Measurements from ENCODE around the gene CTNS. TPM values are rescaled to one million over a fixed set of nuclear protein-coding genes. Genes with fewer than 3 reads are reported as not detected.

Gene CTNS
- total RNA-seq, 6 experiments from 2014 or later: 8.8 to 10.2 (median 9.0) TPM

DNA sequence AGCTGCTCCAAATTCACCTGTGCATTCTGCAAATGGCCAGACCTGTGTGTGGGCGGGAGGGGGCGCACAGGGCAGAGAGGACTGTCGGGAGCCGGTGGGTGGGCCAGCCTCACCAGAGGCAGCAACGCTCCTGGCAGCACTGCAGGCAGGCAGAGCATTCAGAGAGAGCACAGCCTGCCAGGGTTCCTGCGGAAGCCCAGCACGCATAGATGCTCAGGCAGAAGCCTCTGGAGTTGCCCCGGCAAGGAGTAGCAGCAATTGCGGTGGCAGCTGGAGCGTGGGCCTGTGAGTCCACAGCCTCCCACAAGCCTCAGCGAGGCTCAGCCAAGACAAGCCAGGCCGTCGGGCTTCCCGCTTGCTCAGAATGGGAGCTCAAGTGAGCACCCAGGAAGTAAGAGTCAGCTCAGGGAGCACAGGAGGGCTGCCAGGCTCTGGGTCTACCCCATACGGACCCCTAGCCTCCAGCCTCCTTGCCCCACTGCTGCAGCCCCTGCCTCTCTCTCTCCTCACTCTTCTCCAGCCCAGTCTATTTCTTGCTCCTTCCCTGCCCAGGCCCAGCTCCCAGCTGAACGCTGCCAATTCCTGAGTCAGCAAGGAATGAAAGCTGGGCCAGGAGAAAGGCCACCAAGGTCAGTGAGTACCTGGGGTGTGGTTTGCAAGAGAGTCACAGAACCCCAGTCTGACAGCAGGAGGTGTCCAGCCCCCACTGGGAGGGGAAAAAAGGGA is 41.7 kb downstream of the CTNS start:
- no peak overlapping the region for H3K4me3 Mint-ChIP-seq
- no peak for DNase-seq
- TF ChIP-seq, protein P1, sequence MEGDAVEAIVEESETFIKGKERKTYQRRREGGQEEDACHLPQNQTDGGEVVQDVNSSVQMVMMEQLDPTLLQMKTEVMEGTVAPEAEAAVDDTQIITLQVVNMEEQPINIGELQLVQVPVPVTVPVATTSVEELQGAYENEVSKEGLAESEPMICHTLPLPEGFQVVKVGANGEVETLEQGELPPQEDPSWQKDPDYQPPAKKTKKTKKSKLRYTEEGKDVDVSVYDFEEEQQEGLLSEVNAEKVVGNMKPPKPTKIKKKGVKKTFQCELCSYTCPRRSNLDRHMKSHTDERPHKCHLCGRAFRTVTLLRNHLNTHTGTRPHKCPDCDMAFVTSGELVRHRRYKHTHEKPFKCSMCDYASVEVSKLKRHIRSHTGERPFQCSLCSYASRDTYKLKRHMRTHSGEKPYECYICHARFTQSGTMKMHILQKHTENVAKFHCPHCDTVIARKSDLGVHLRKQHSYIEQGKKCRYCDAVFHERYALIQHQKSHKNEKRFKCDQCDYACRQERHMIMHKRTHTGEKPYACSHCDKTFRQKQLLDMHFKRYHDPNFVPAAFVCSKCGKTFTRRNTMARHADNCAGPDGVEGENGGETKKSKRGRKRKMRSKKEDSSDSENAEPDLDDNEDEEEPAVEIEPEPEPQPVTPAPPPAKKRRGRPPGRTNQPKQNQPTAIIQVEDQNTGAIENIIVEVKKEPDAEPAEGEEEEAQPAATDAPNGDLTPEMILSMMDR (IDR thresholded peaks at IDR 0.05): no peak

DNA sequence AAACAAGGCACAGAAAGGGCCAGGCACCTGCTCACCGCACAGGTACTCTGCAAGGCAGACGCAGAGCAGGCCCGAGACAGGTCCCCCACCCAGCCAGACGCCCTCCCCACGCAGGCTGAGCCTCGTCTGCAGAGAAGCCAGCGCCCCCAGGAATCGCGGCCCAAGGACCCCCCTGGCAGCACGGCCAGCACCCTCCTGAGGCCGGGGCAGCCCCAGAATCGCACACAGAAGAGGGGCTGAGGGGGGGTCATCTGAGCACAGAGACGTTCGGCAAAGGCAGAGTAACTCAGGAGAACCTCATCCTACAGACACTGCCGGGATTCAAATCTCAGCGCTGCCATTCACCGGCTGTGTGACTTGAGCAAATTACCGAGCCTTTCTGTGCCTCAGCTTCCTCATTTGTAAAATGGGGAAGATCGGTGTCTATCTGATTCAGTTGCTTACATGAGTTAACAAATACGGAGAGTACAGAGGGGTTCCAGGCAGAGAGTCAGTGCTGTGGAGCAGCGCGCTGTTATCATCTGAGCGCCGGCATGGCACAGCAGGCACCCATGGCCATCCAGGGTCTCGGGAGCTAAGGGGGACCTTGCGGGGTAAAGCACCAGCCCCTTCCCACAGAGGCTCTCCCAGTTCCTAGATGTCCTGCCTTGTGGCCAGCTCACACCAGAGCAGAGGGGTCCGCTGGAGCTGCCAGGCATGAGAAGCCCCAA is 42.4 kb downstream of the CTNS start:
- Mint-ChIP-seq H3K9me3 (no peaks in the 10 kb centered on the region), H3K27ac (no peak overlapping the region), H3K4me3 (no peak overlapping the region), H3K27me3 (ENCODE audit: insufficient read depth) (peaks cover 9% of the 10 kb centered on the region), H3K4me1 (ENCODE audit: low read depth) (peaks cover 6% of the 10 kb centered on the region; the same call in 1 of the 2 replicates), H3K36me3 (ENCODE audit: low read depth) (no peaks in the 10 kb centered on the region)
- TF ChIP-seq, protein P1 (IDR thresholded peaks at IDR 0.05): no peak
- DNase-seq: no peak

More for the DNA sequence above, 41.7 kb downstream of the CTNS start:
- Mint-ChIP-seq H3K27ac (no peak overlapping the region), H3K27me3 (ENCODE audit: insufficient read depth) (peaks cover 9% of the 10 kb centered on the region), H3K9me3 (no peaks in the 10 kb centered on the region), H3K4me1 (ENCODE audit: low read depth) (peaks cover 6% of the 10 kb centered on the region; the same call in 1 of the 2 replicates), H3K36me3 (ENCODE audit: low read depth) (no peaks in the 10 kb centered on the region)

DNA sequence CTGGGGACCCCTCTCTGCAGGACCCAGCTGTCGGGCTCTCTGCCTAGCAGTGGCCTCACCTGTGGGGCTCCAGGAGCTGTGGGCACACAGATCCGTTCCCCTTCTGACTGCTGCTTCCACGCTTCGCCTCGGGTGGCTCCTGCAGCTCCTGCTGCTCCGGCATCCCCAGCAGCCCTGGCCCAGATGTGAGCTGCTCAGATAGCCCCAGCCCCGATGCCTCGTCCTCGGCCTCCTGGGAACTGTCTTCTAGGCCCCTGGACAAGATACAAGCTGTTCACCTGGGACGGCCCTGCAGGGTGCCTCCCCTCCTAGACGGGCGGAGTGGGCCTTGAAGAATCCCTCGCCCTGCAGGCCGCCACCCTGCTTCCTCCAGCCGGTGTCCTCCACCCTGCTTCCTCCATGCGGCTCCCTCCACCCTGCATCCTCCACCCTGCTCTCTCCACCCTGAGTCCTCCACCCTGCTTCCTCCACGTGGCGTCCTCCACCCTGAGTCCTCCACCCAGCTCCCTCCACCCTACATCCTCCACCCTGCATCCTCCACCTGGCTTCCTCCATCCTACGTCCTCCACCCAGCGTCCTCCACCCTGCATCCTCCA is 43.1 kb downstream of the CTNS start:
- TF ChIP-seq, protein P1 (IDR thresholded peaks at IDR 0.05): no peak
- Mint-ChIP-seq H3K4me3 (no peak overlapping the region), H3K36me3 (ENCODE audit: low read depth) (no peaks in the 10 kb centered on the region), H3K9me3 (no peaks in the 10 kb centered on the region), H3K27ac (no peak overlapping the region), H3K4me1 (ENCODE audit: low read depth) (peaks cover 6% of the 10 kb centered on the region; the same call in 1 of the 2 replicates), H3K27me3 (ENCODE audit: insufficient read depth) (peaks cover 9% of the 10 kb centered on the region)
- DNase-seq: no peak

DNA sequence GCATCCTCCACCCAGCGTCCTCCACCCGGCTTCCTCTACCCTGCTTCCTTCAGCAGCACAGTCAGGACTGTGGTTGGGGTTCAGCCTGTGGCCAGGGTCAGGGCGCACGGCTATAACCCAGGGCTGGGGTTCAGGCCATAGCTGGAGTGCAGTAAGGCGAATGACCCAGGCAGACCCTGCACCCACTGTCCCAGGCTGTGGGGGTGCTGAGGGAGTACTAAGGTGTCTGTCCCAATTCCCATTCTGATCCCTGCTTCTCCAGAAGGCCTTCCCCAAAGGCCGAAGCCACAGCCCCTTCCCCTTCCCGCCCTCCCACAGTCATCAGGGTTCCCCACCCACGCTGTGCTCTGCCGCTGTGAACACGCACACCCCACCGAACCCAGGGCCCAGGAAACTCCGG is 44.5 kb downstream of the CTNS start:
- peaks cover 6% of the 10 kb centered on the region; the same call in 1 of the 2 replicates for H3K4me1 Mint-ChIP-seq (ENCODE audit: low read depth)
- no peaks in the 10 kb centered on the region for H3K9me3 Mint-ChIP-seq
- no peak overlapping the region for H3K27ac Mint-ChIP-seq
- TF ChIP-seq, protein P1 (IDR thresholded peaks at IDR 0.05): no peak
- no peak overlapping the region for H3K4me3 Mint-ChIP-seq
- no peak for DNase-seq
- no peaks in the 10 kb centered on the region for H3K36me3 Mint-ChIP-seq (ENCODE audit: low read depth)
- peaks cover 9% of the 10 kb centered on the region for H3K27me3 Mint-ChIP-seq (ENCODE audit: insufficient read depth)

DNA sequence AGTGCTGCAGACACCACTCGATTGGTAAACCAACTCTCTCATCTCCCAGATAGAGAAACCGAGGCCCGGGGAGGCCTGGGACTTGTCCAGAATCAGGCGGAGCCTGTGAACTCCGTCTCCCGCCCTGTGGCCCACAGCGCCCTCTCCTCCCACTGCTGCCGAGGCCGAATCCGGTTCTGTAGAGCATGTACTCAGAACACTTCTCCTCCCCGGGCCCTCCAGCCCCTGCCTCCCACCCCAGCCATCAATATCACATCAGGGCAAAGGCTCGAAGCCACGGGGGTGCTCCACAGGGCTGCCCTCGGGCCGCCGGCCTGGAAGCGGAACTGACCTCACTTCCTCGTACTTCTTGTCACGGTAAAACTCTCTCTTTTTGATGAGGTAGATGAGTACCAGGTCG is 45.0 kb downstream of the CTNS start:
- Mint-ChIP-seq H3K9me3 (no peaks in the 10 kb centered on the region), H3K27ac (no peak overlapping the region), H3K4me3 (no peak overlapping the region), H3K4me1 (ENCODE audit: low read depth) (peaks cover 6% of the 10 kb centered on the region; the same call in 1 of the 2 replicates), H3K27me3 (ENCODE audit: insufficient read depth) (peaks cover 9% of the 10 kb centered on the region), H3K36me3 (ENCODE audit: low read depth) (no peaks in the 10 kb centered on the region)
- TF ChIP-seq, protein P1 (IDR thresholded peaks at IDR 0.05): no peak
- no peak for DNase-seq

Measured in HFFc6 (cell line).